ENCODE data around the gene FIGLA. TPM values are rescaled to one million over a fixed set of nuclear protein-coding genes. Genes with fewer than 3 reads are reported as not detected.

FIGLA gene
- total and polyA plus RNA-seq, 2 of the 8 experiments (the other 6 are each of a cell fraction or from before 2014, with no cell fraction given): not detected

GRCh38 chr2:70769450-70769849 is 21.0 kb downstream of the FIGLA start:
- Histone ChIP-seq H3K4ac (replicated peaks; ENCODE audit: insufficient read length, low read depth, low read length) (no peak overlapping the region), H3K9me3 (ENCODE audit: insufficient read depth in 2 of 2, low read depth in 1 of 2, low read length in 1 of 2) (no peaks in the 10 kb centered on the region), H2BK12ac (ENCODE audit: low read depth, low read length) (peak overlapping the region; percentile 85; the same call in 1 of the 2 replicates), H3K4me2 (ENCODE audit: insufficient read depth in 1 of 2, low read depth in 2 of 2, low read length in 2 of 2) (no peak overlapping the region; a peak in 1 of 4 replicates), H3K23ac (ENCODE audit: insufficient read length) (no peak overlapping the region), H3K14ac (ENCODE audit: insufficient read length) (no peak overlapping the region), H3K4me3 (ENCODE audit: extremely low read depth in 1 of 4, insufficient read depth in 2 of 4, low read depth in 3 of 4, low read length in 4 of 4) (no peak overlapping the region), H3K79me2 (ENCODE audit: control insufficient read depth in 1 of 2, insufficient read depth in 2 of 2, low read length in 2 of 2) (peaks cover 15 to 24% of the 10 kb centered on the region in 2 experiments), H2BK15ac (ENCODE audit: low read length) (no peak overlapping the region), H3K23me2 (ENCODE audit: low read depth, low read length) (peaks cover 3% of the 10 kb centered on the region), H2BK5ac (ENCODE audit: low read depth, low read length) (no peak overlapping the region; the same call in 1 of the 2 replicates), H3K18ac (ENCODE audit: extremely low read depth, low read length) (no peak overlapping the region), H3K56ac (replicated peaks; ENCODE audit: insufficient read length, low read depth, low read length) (no peak overlapping the region), H3K9ac (replicated peaks in 1 of 4; ENCODE audit: extremely low read depth in 1 of 4, low read depth in 3 of 4, low read length in 3 of 4) (no peak overlapping the region), H3K27ac (ENCODE audit: low read depth, low read length) (no peak overlapping the region), H3K36me3 (ENCODE audit: control insufficient read depth in 2 of 4, insufficient read depth in 4 of 4, low read length in 3 of 4) (no peaks in the 10 kb centered on the region), H3K27me3 (replicated peaks in 1 of 4; ENCODE audit: control insufficient read depth in 3 of 4, extremely low read depth in 1 of 4, insufficient read depth in 3 of 4, low read length in 3 of 4) (no peaks in the 10 kb centered on the region), H4K8ac (ENCODE audit: extremely low read depth, insufficient read depth, low read length) (no peak overlapping the region), H4K91ac (replicated peaks; ENCODE audit: insufficient read length, low read length) (no peak overlapping the region), H3K79me1 (ENCODE audit: low read depth, low read length) (no peaks in the 10 kb centered on the region), H4K5ac (ENCODE audit: insufficient read length, low read depth, low read length) (no peak overlapping the region), H4K20me1 (replicated peaks in 1 of 2; ENCODE audit: control insufficient read depth in 1 of 2, insufficient read depth in 2 of 2, low read length in 2 of 2) (peaks cover 0 to 1% of the 10 kb centered on the region in 2 experiments), H2BK20ac (ENCODE audit: low read length) (no peak overlapping the region), H2BK120ac (replicated peaks; ENCODE audit: low read depth, low read length) (no peak overlapping the region), H3K4me1 (replicated peaks in 1 of 4; ENCODE audit: control insufficient read depth in 3 of 4, insufficient read depth in 4 of 4, low read length in 3 of 4) (peaks cover 6 to 22% (median 14%) of the 10 kb centered on the region in 4 experiments; a peak in 6 of 7 replicates), H2AFZ (ENCODE audit: low read length) (no peak overlapping the region), H2AK5ac (ENCODE audit: low read depth, low read length) (no peak overlapping the region)
- FAIRE-seq (no peak), DNase-seq (ENCODE audit: low read depth in 1 of 2, low spot score in 2 of 2) (no peak)
- TF ChIP-seq PHF8 (conservative IDR thresholded peaks at IDR 0.05; ENCODE audit: low read depth, low read length): no peak
- CTCF ChIA-PET (ENCODE audit: partially characterized antibody): interaction anchor here (0.6 to 4.5 kb wide), 31 partner anchors 9 to 466 kb away, joined by 3 to 67 read pairs (median 4); partner anchors contain the start of gene FIGLA
- 71% methylated on average over 2 of the region's 2 CpGs; no CpG with 5 or more reads in 1 of the 2 experiments for WGBS, 2 experiments (ENCODE audit: extremely low coverage in 1 of 2, insufficient coverage in 1 of 2, insufficient read length in 1 of 2, insufficient replicate concordance in 2 of 2, low coverage in 1 of 2, low lambda C conversion rate in 2 of 2, missing lambda C conversion rate in 1 of 2)
- POLR2A ChIA-PET (ENCODE audit: partially characterized antibody): interaction anchor here (0.6 to 2.6 kb wide), 8 partner anchors 11 to 490 kb away, joined by 3 to 15 read pairs (median 5); no protein-coding TSS in a partner anchor
